OCI-LY1 (cell line): ENCODE measurements around the gene HOXA2.

Experiments used
- CTCF ChIP-seq: fragments of 200-600 bp; sonication (generic), shearing (Covaris generic); IDR thresholded peaks from 2 replicates; pipeline ENCODE4 v1.5.1; 2017; ENCODE audit warnings: mild to moderate bottlenecking, antibody characterized with exemption, low read length, moderate library complexity, mixed read lengths
- EZH2 ChIP-seq: fragments of 200-600 bp; sonication (generic), shearing (Covaris generic); IDR thresholded peaks from 2 replicates; pipeline ENCODE4 v1.8.0; 2017; ENCODE audit warnings: borderline replicate concordance, mixed run types, mild to moderate bottlenecking, antibody characterized with exemption, low read length, moderate library complexity, mixed read lengths

- TF ChIP-seq CTCF (no peak), EZH2 (no peak)
Observed at GRCh38 chr7:27123007-27123476, 20.6 kb upstream of the HOXA2 start.
